Sigmoid colon (tissue), 4 donors: ENCODE measurements around the gene MTG2.

Experiments
- CTCF ChIP-seq, 4 experiments: fragments of 450-650 bp in 3 of 4; fragments of 200-600 bp in 1 of 4; IDR thresholded peaks; one replicate each; pipeline ENCODE4 v1.5.1; 2016 to 2019; ENCODE audit warnings: antibody characterized with exemption in 4 of 4, mild to moderate bottlenecking in 3 of 4, moderate library complexity in 2 of 4
- EP300 ChIP-seq, 4 donors: sonication (generic); formaldehyde crosslinking; IDR thresholded peaks; one replicate each; pipeline ENCODE4 v1.6.1; 2017; ENCODE audit warnings: antibody characterized with exemption in 4 of 4
- POLR2A ChIP-seq, 2 donors: fragments of 450-650 bp; IDR thresholded peaks; one replicate each; pipeline ENCODE4 v1.6.1; 2016; ENCODE audit warnings: antibody characterized with exemption in 2 of 2, mild to moderate bottlenecking in 2 of 2, moderate library complexity in 2 of 2
- POLR2AphosphoS5 ChIP-seq, 4 donors: sonication (generic); formaldehyde crosslinking; IDR thresholded peaks; one replicate each; pipeline ENCODE4 v1.6.1; 2017; ENCODE audit warnings: antibody characterized with exemption in 4 of 4

GRCh38 chr20:62179162-62179504 is 3.7 kb upstream of the MTG2 start:
- TF ChIP-seq POLR2A (IDR thresholded peaks at IDR 0.05) (no peak), CTCF (IDR thresholded peaks at IDR 0.05) (no peak), EP300 (IDR thresholded peaks at IDR 0.05) (no peak), POLR2AphosphoS5 (IDR thresholded peaks at IDR 0.05) (no peak)
